ENCODE results near the gene PPM1L. TPM values are rescaled to one million over a fixed set of nuclear protein-coding genes. Genes with fewer than 3 reads are reported as not detected.

The PPM1L gene
- polyA plus RNA-seq, 1 donor (not counting 4 experiments of a cell fraction or from before 2014, with no cell fraction given) = 0.58 TPM

GRCh38 chr3:160990446-160990845 lies 234.4 kb downstream of the PPM1L start:
- Histone ChIP-seq H3K27me3 (ENCODE audit: control insufficient read depth, extremely low read depth, insufficient read depth, low read length) (no peaks in the 10 kb centered on the region), H3K4me2 (ENCODE audit: control insufficient read depth, extremely low read depth, insufficient read depth, low read depth, low read length) (no peak overlapping the region), H3K79me2 (ENCODE audit: control insufficient read depth, insufficient read depth, low read length) (no peaks in the 10 kb centered on the region), H3K4me3 (ENCODE audit: control insufficient read depth in 2 of 3, extremely low read depth in 1 of 3, insufficient read depth in 2 of 3, low read depth in 1 of 3, low read length in 3 of 3) (no peak overlapping the region), H3K9me3 (ENCODE audit: control insufficient read depth, low read depth, low read length) (no peaks in the 10 kb centered on the region), H4K20me1 (ENCODE audit: control insufficient read depth, extremely low read depth, insufficient read depth, low read length) (no peaks in the 10 kb centered on the region), H3K9ac (ENCODE audit: control insufficient read depth, extremely low read depth, insufficient read depth, low read length) (no peak overlapping the region), H3K4me1 (ENCODE audit: control insufficient read depth, extremely low read depth, insufficient read depth, low read length) (no peaks in the 10 kb centered on the region), H2AFZ (ENCODE audit: control insufficient read depth, low read length) (no peak overlapping the region), H3K36me3 (ENCODE audit: control insufficient read depth in 2 of 2, extremely low read depth in 1 of 2, insufficient read depth in 2 of 2, low read length in 2 of 2) (no peaks in the 10 kb centered on the region), H3K9me1 (ENCODE audit: control insufficient read depth, extremely low read depth, insufficient read depth, low read length) (no peaks in the 10 kb centered on the region), H3K27ac (ENCODE audit: control insufficient read depth, insufficient read depth, low read length) (no peak overlapping the region)
- dilution Hi-C loops (cut with MboI; ENCODE audit: extremely low pct_ligation_motif_present, low sequenced_read_pairs) = no loop called here
- no peak for DNase-seq (ENCODE audit: low read depth, low spot score)
- no peak for FAIRE-seq
- TF ChIP-seq CTCF (optimal IDR thresholded peaks at IDR 0.05 in 1 of 3, IDR thresholded peaks at IDR 0.05 in 1 of 3, conservative IDR thresholded peaks at IDR 0.05 in 1 of 3; ENCODE audit: extremely low read depth in 1 of 3, insufficient read depth in 2 of 3, low read length in 3 of 3) = no peak
- no peak for TF ChIP-seq EZH2 (IDR thresholded peaks at IDR 0.05; ENCODE audit: low read length)

GRCh38 chr3:160992712-160993111 lies 236.7 kb downstream of the PPM1L start:
- no peaks in the 10 kb centered on the region for H3K79me2 ChIP-seq (ENCODE audit: control insufficient read depth, insufficient read depth, low read length)
- H3K9me1 ChIP-seq (ENCODE audit: control insufficient read depth, extremely low read depth, insufficient read depth, low read length) = no peaks in the 10 kb centered on the region
- no peaks in the 10 kb centered on the region for H3K9me3 ChIP-seq (ENCODE audit: control insufficient read depth, low read depth, low read length)
- no peak overlapping the region for H3K4me3 ChIP-seq (ENCODE audit: control insufficient read depth in 2 of 3, extremely low read depth in 1 of 3, insufficient read depth in 2 of 3, low read depth in 1 of 3, low read length in 3 of 3)
- H3K4me1 ChIP-seq (ENCODE audit: control insufficient read depth, extremely low read depth, insufficient read depth, low read length) = no peaks in the 10 kb centered on the region
- TF ChIP-seq EZH2 (IDR thresholded peaks at IDR 0.05; ENCODE audit: low read length) (no peak), CTCF (optimal IDR thresholded peaks at IDR 0.05 in 1 of 3, IDR thresholded peaks at IDR 0.05 in 1 of 3, conservative IDR thresholded peaks at IDR 0.05 in 1 of 3; ENCODE audit: extremely low read depth in 1 of 3, insufficient read depth in 2 of 3, low read length in 3 of 3) (no peak)
- dilution Hi-C loops (cut with MboI; ENCODE audit: extremely low pct_ligation_motif_present, low sequenced_read_pairs) = no loop called here
- H3K27me3 ChIP-seq (ENCODE audit: control insufficient read depth, extremely low read depth, insufficient read depth, low read length) = no peaks in the 10 kb centered on the region
- H4K20me1 ChIP-seq (ENCODE audit: control insufficient read depth, extremely low read depth, insufficient read depth, low read length) = no peaks in the 10 kb centered on the region
- H3K4me2 ChIP-seq (ENCODE audit: control insufficient read depth, extremely low read depth, insufficient read depth, low read depth, low read length) = no peak overlapping the region
- no peak overlapping the region for H2AFZ ChIP-seq (ENCODE audit: control insufficient read depth, low read length)
- DNase-seq (ENCODE audit: low read depth, low spot score) (no peak), FAIRE-seq (no peak)
- H3K27ac ChIP-seq (ENCODE audit: control insufficient read depth, insufficient read depth, low read length) = no peak overlapping the region
- no peak overlapping the region for H3K9ac ChIP-seq (ENCODE audit: control insufficient read depth, extremely low read depth, insufficient read depth, low read length)
- H3K36me3 ChIP-seq (ENCODE audit: control insufficient read depth in 2 of 2, extremely low read depth in 1 of 2, insufficient read depth in 2 of 2, low read length in 2 of 2) = no peaks in the 10 kb centered on the region

All from keratinocyte (primary cell).